Measurements from ENCODE around the gene TLE2. TPM values are rescaled to one million over a fixed set of nuclear protein-coding genes. Genes with fewer than 3 reads are reported as not detected.

The TLE2 gene
- total and polyA plus RNA-seq, 2 of the 4 experiments (the other 2 are of a cell fraction) = under 0.01 to 0.41 TPM

- CTCF ChIA-PET = no interaction called here
- no peak overlapping the region for H2BK120ac ChIP-seq (ENCODE audit: low read depth, low read length)
- no peak overlapping the region for H2BK5ac ChIP-seq (ENCODE audit: low read depth, low read length, poor library complexity, severe bottlenecking)
- no peak for TF ChIP-seq CEBPB (IDR thresholded peaks at IDR 0.05; ENCODE audit: low read depth, low read length)
- no peak for TF ChIP-seq MAZ (IDR thresholded peaks at IDR 0.05; ENCODE audit: borderline replicate concordance, low read depth, low read length)
- no peak for TF ChIP-seq ELK1 (IDR thresholded peaks at IDR 0.05; ENCODE audit: borderline replicate concordance, low read depth, low read length)
- no peak for TF ChIP-seq POLR2A (IDR thresholded peaks at IDR 0.05; ENCODE audit: low read depth, low read length)
- TF ChIP-seq USF2 (IDR thresholded peaks at IDR 0.05; ENCODE audit: low read depth, low read length) = no peak
- H2BK20ac ChIP-seq (ENCODE audit: low read depth, low read length) = no peak overlapping the region
- no peak overlapping the region for H4K8ac ChIP-seq (ENCODE audit: low read depth in 2 of 2, low read length in 2 of 2)
- 83% methylated on average over 4 of the region's 28 CpGs; no CpG with 5 or more reads in 1 of the 2 experiments for WGBS, 2 experiments (ENCODE audit: extremely low coverage in 2 of 2, insufficient read length in 1 of 2)
- no peaks in the 10 kb centered on the region for H4K20me1 ChIP-seq (ENCODE audit: insufficient read depth, low read length)
- peaks cover 2% of the 10 kb centered on the region; the same call in 1 of the 2 replicates for H3K27me3 ChIP-seq (ENCODE audit: control insufficient read depth, insufficient read depth, low read length)
- in situ Hi-C loops (cut with MboI; ENCODE audit: low sequenced_read_pairs) = no loop called here
- H3K56ac ChIP-seq (ENCODE audit: extremely low read depth, insufficient read depth, low read length) = no peak overlapping the region
- POLR2A ChIA-PET (ENCODE audit: unreplicated experiment) = no interaction called here
- no peaks in the 10 kb centered on the region for H3K4me1 ChIP-seq (ENCODE audit: control insufficient read depth, insufficient read depth, low read length)
- intact Hi-C loops (cut with micrococcal nuclease) = no loop called here
- no peak overlapping the region for H3K4me3 ChIP-seq (ENCODE audit: insufficient read depth, low read depth, low read length)
- H2AFZ ChIP-seq (replicated peaks; ENCODE audit: low read length, poor library complexity) = no peak overlapping the region
- no peak overlapping the region for H2AK9ac ChIP-seq (replicated peaks; ENCODE audit: low read depth, low read length, poor library complexity)
- H3K36me3 ChIP-seq (ENCODE audit: control insufficient read depth, insufficient read depth, low read length) = no peaks in the 10 kb centered on the region
- H3K23ac ChIP-seq (ENCODE audit: low read depth, low read length) = no peak overlapping the region
- H2BK15ac ChIP-seq (ENCODE audit: low read depth, low read length) = no peak overlapping the region
- H3K9ac ChIP-seq (ENCODE audit: low read depth, low read length) = no peak overlapping the region
- no peak overlapping the region for H3K4me2 ChIP-seq (ENCODE audit: low read depth, low read length)
- H3K79me1 ChIP-seq (ENCODE audit: low read depth in 1 of 2, low read length in 2 of 2) = no peaks in the 10 kb centered on the region
- H4K5ac ChIP-seq (ENCODE audit: low read depth, low read length) = no peak overlapping the region
- H2AK5ac ChIP-seq (ENCODE audit: low read depth, low read length) = no peak overlapping the region
- no peak for DNase-seq
- BruUV-seq (replicated peaks) = no TSS peak
- H3K4ac ChIP-seq (ENCODE audit: low read depth, low read length) = no peak overlapping the region
- no peaks in the 10 kb centered on the region for H3K9me3 ChIP-seq (ENCODE audit: control insufficient read depth, insufficient read depth, low read length)
- H3K14ac ChIP-seq (replicated peaks; ENCODE audit: low read depth, low read length) = no peak overlapping the region
- dilution Hi-C loops (cut with HindIII; ENCODE audit: low sequenced_read_pairs, unreplicated experiment) = no loop called here
- no peak overlapping the region for H3K18ac ChIP-seq (ENCODE audit: low read depth, low read length)
- no peak for ATAC-seq (ENCODE audit: low read depth)
- H3K27ac ChIP-seq (ENCODE audit: insufficient read depth, low read length) = no peak overlapping the region
- no peak overlapping the region for H4K91ac ChIP-seq (ENCODE audit: insufficient read depth, low read depth, low read length)
- no peaks in the 10 kb centered on the region for H3K9me1 ChIP-seq (ENCODE audit: insufficient read depth, low read length)
Measured at GRCh38 chr19:3019211-3019854, 9.7 kb downstream of the TLE2 start.
